H1 (cell line): Measurements from ENCODE around the gene LFNG. TPM values are rescaled to one million over a fixed set of nuclear protein-coding genes. Genes with fewer than 3 reads are reported as not detected.
A peak's percentile ranks its signal among the peaks of the same experiment; 100 is the strongest.

Experiments
- CTCF ChIA-PET: fragments of 300-600 bp; sonication (Branson Sonifier 250); formaldehyde crosslinking; loops from one replicate; lab custom pipeline; 2021; ENCODE audit not compliant: partially characterized antibody; lab: Charles Lee
- POLR2A ChIA-PET: fragments of 300-600 bp; sonication (Branson Sonifier 250); formaldehyde crosslinking; loops from one replicate; lab custom pipeline; 2021; ENCODE audit warnings: inconsistent platforms; ENCODE audit not compliant: partially characterized antibody; lab: Charles Lee
- DNase-seq, 2 experiments: peaks; one replicate each; pipeline versions ENCODE4 v3.0.0 to v3.0.0-alpha.2; 2010 to 2022; ENCODE audit warnings: low spot score in 2 of 2, low read depth in 1 of 2, mixed read lengths in 1 of 2
- FAIRE-seq: peaks from 2 replicates; lab custom pipeline; 2011; peaks lifted over from hg19 to GRCh38; lab: Jason Lieb, UNC
- H2AFZ ChIP-seq: 2 replicates; pipeline ENCODE4 v1.8.1; 2012; ENCODE audit warnings: low read length, inconsistent platforms
- H2AK5ac ChIP-seq: 2 replicates; pipeline ENCODE4 v1.6.1; 2013; ENCODE audit warnings: low read depth, low read length
- H2BK120ac ChIP-seq: replicated peaks from 2 replicates; pipeline ENCODE3; 2013; ENCODE audit warnings: low read depth, low read length, inconsistent platforms
- H2BK12ac ChIP-seq: 2 replicates; pipeline ENCODE4 v1.6.1; 2013; ENCODE audit warnings: low read depth, low read length
- H2BK15ac ChIP-seq: 2 replicates; pipeline ENCODE4 v1.6.1; 2013; ENCODE audit warnings: low read length
- H2BK20ac ChIP-seq: 2 replicates; pipeline ENCODE4 v1.6.1; 2013; ENCODE audit warnings: low read length
- H2BK5ac ChIP-seq: 2 replicates; pipeline ENCODE4 v1.6.1; 2013; ENCODE audit warnings: low read depth, low read length
- H3K14ac ChIP-seq: 2 replicates; pipeline ENCODE4 v1.6.1; 2013; ENCODE audit warnings: inconsistent platforms; ENCODE audit not compliant: insufficient read length
- H3K18ac ChIP-seq: 2 replicates; pipeline ENCODE4 v1.6.1; 2013; ENCODE audit warnings: low read length; ENCODE audit errors: extremely low read depth
- H3K23ac ChIP-seq: 2 replicates; pipeline ENCODE4 v1.6.1; 2013; ENCODE audit warnings: inconsistent platforms; ENCODE audit not compliant: insufficient read length
- H3K23me2 ChIP-seq: 2 replicates; pipeline ENCODE4 v1.6.1; 2013; ENCODE audit warnings: low read depth, low read length
- H3K27ac ChIP-seq: 2 replicates; pipeline ENCODE4 v1.6.1; 2011; ENCODE audit warnings: low read depth, low read length, inconsistent platforms
- H3K27me3 ChIP-seq, 4 experiments: replicated peaks in 1 of 4; 1 replicate in 1 of 4; 2 replicates in 3 of 4; pipeline versions ENCODE4 v1.6.1 to v1.8.1; 2011 to 2013; ENCODE audit warnings: low read length in 3 of 4, mild to moderate bottlenecking in 3 of 4, inconsistent platforms in 2 of 4, mixed read lengths in 2 of 4, moderate library complexity in 1 of 4; ENCODE audit not compliant: control insufficient read depth in 3 of 4, insufficient read depth in 3 of 4; ENCODE audit errors: extremely low read depth in 1 of 4
- H3K36me3 ChIP-seq, 4 experiments: 2 replicates each; pipeline versions ENCODE4 v1.6.1 to v1.8.1; 2011 to 2013; ENCODE audit warnings: mild to moderate bottlenecking in 4 of 4, low read length in 3 of 4, moderate library complexity in 2 of 4, control low read depth in 1 of 4, inconsistent platforms in 1 of 4; ENCODE audit not compliant: insufficient read depth in 4 of 4, control insufficient read depth in 2 of 4
- H3K4ac ChIP-seq: replicated peaks from 2 replicates; pipeline ENCODE3; 2013; ENCODE audit warnings: low read length, low read depth, mixed read lengths, inconsistent platforms; ENCODE audit not compliant: insufficient read length
- H3K4me1 ChIP-seq, 4 experiments: replicated peaks in 1 of 4; 1 replicate in 1 of 4; 2 replicates in 3 of 4; pipeline versions ENCODE4 v1.6.1 to v1.8.1; 2011 to 2013; ENCODE audit warnings: low read length in 3 of 4, inconsistent platforms in 2 of 4, mixed read lengths in 1 of 4; ENCODE audit not compliant: insufficient read depth in 4 of 4, control insufficient read depth in 3 of 4
- H3K4me2 ChIP-seq, 2 experiments: 2 replicates each; pipeline versions ENCODE4 v1.6.1 to v1.8.1; 2011 to 2013; ENCODE audit warnings: low read depth in 2 of 2, low read length in 2 of 2, control low read depth in 1 of 2, inconsistent platforms in 1 of 2, mild to moderate bottlenecking in 1 of 2; ENCODE audit not compliant: insufficient read depth in 1 of 2
- H3K4me3 ChIP-seq, 4 experiments: fragments of 200-600, 300-600 bp in 1 of 4; sonication (generic), shearing (Covaris generic), sonication (Bioruptor Twin) in 1 of 4; 2 replicates each; pipeline versions ENCODE4 v1.5.1 to v1.8.1; 2011 to 2016; ENCODE audit warnings: low read length in 4 of 4, low read depth in 3 of 4, control low read depth in 2 of 4, inconsistent platforms in 2 of 4, mild to moderate bottlenecking in 2 of 4, mixed read lengths in 1 of 4, moderate library complexity in 1 of 4; ENCODE audit not compliant: insufficient read depth in 2 of 4; ENCODE audit errors: extremely low read depth in 1 of 4
- H3K56ac ChIP-seq: replicated peaks from 2 replicates; pipeline ENCODE3; 2013; ENCODE audit warnings: low read depth, mild to moderate bottlenecking, mixed read lengths, low read length, inconsistent platforms; ENCODE audit not compliant: insufficient read length
- H3K79me1 ChIP-seq: 2 replicates; pipeline ENCODE4 v1.6.1; 2013; ENCODE audit warnings: low read depth, low read length, control low read depth
- H3K79me2 ChIP-seq, 2 experiments: 2 replicates each; pipeline versions ENCODE4 v1.6.1 to v1.8.1; 2012 to 2013; ENCODE audit warnings: low read length in 2 of 2, mild to moderate bottlenecking in 2 of 2, inconsistent platforms in 1 of 2; ENCODE audit not compliant: insufficient read depth in 2 of 2, control insufficient read depth in 1 of 2
- H3K9ac ChIP-seq, 4 experiments: replicated peaks in 1 of 4; 1 replicate in 1 of 4; 2 replicates in 3 of 4; pipeline versions ENCODE4 v1.6.1 to v1.8.1; 2011 to 2013; ENCODE audit warnings: low read depth in 3 of 4, low read length in 3 of 4, control low read depth in 2 of 4, mild to moderate bottlenecking in 2 of 4, moderate library complexity in 2 of 4, inconsistent platforms in 1 of 4; ENCODE audit errors: extremely low read depth in 1 of 4
- H3K9me3 ChIP-seq, 2 experiments: 2 replicates each; pipeline versions ENCODE4 v1.6.1 to v1.8.1; 2012 to 2013; ENCODE audit warnings: mild to moderate bottlenecking in 2 of 2, moderate library complexity in 2 of 2, control low read depth in 1 of 2, inconsistent platforms in 1 of 2, low read depth in 1 of 2, low read length in 1 of 2, mixed read lengths in 1 of 2; ENCODE audit not compliant: insufficient read depth in 2 of 2
- H4K20me1 ChIP-seq, 2 experiments: replicated peaks in 1 of 2; 2 replicates each; pipeline versions ENCODE3 to v1.8.1; 2011 to 2013; ENCODE audit warnings: inconsistent platforms in 2 of 2, low read length in 2 of 2, mild to moderate bottlenecking in 1 of 2; ENCODE audit not compliant: insufficient read depth in 2 of 2, control insufficient read depth in 1 of 2
- H4K5ac ChIP-seq: 2 replicates; pipeline ENCODE4 v1.6.1; 2013; ENCODE audit warnings: low read length, low read depth, mixed read lengths, inconsistent platforms; ENCODE audit not compliant: insufficient read length
- H4K8ac ChIP-seq: 2 replicates; pipeline ENCODE4 v1.8.0; 2013; ENCODE audit warnings: mild to moderate bottlenecking, moderate library complexity, low read length, inconsistent platforms; ENCODE audit not compliant: insufficient read depth; ENCODE audit errors: extremely low read depth
- H4K91ac ChIP-seq: replicated peaks from 2 replicates; pipeline ENCODE3; 2013; ENCODE audit warnings: low read length, mixed read lengths, inconsistent platforms; ENCODE audit not compliant: insufficient read length
- CREB1 ChIP-seq: IDR thresholded peaks from 2 replicates; pipeline ENCODE4 v1.6.1; 2012; ENCODE audit warnings: inconsistent platforms
- KDM1A ChIP-seq: fragments of 200-600, 300-600 bp; sonication (generic); IDR thresholded peaks from 2 replicates; pipeline ENCODE4 v1.7.1; 2016; ENCODE audit warnings: mild to moderate bottlenecking, low read length, borderline replicate concordance
- KDM4A ChIP-seq: IDR thresholded peaks from one replicate; pipeline ENCODE4 v1.7.1; 2012; ENCODE audit warnings: low read depth, mild to moderate bottlenecking, moderate library complexity, low read length, inconsistent platforms; ENCODE audit not compliant: severe bottlenecking
- NRF1 ChIP-seq: IDR thresholded peaks from 2 replicates; pipeline ENCODE4 v1.6.1; 2011; ENCODE audit warnings: mild to moderate bottlenecking, low read depth, low read length, improper control_type of control experiment
- POLR2AphosphoS5 ChIP-seq: IDR thresholded peaks from 2 replicates; pipeline ENCODE4 v1.6.1; 2011; ENCODE audit warnings: low read depth, low read length
- RAD21 ChIP-seq, 2 experiments: IDR thresholded peaks in 1 of 2; conservative IDR thresholded peaks in 1 of 2; 2 replicates each; pipeline ENCODE4 v1.6.1; 2011; ENCODE audit warnings: low read depth in 2 of 2, low read length in 2 of 2, improper control_type of control experiment in 1 of 2, inconsistent platforms in 1 of 2, mild to moderate bottlenecking in 1 of 2, moderate library complexity in 1 of 2
- RBBP5 ChIP-seq: IDR thresholded peaks from 2 replicates; pipeline ENCODE4 v1.7.1; 2012; ENCODE audit warnings: low read depth, mild to moderate bottlenecking, inconsistent platforms, low read length, moderate library complexity, borderline replicate concordance
- SIRT6 ChIP-seq: IDR thresholded peaks from one replicate; pipeline ENCODE4 v1.7.1; 2012; ENCODE audit warnings: low read length, inconsistent platforms
- TAF7 ChIP-seq: optimal IDR thresholded peaks from 2 replicates; pipeline ENCODE3; 2011; ENCODE audit warnings: low read depth, mild to moderate bottlenecking, inconsistent platforms, low read length, moderate library complexity, borderline replicate concordance
- TBP ChIP-seq: IDR thresholded peaks from 2 replicates; pipeline ENCODE4 v1.6.1; 2011; ENCODE audit warnings: low read depth, low read length, improper control_type of control experiment
- WGBS, 2 experiments: shearing (Covaris generic) in 1 of 2; methylation state at CpG; one replicate each; pipeline versions ENCODE4 v1.1.6 to v1.1.7; 2013 to 2015; ENCODE audit warnings: low lambda C conversion rate in 2 of 2, mixed read lengths in 2 of 2, inconsistent platforms in 1 of 2, low coverage in 1 of 2, missing lambda C conversion rate in 1 of 2; ENCODE audit not compliant: insufficient replicate concordance in 2 of 2, insufficient coverage in 1 of 2, insufficient read length in 1 of 2; ENCODE audit errors: extremely low coverage in 1 of 2, missing lambda C conversion rate in 1 of 2; 5-methylcytosine and 5-hydroxymethylcytosine counted together
- polyA plus RNA-seq, 7 experiments: library from polyadenylated mRNA; depleted of rRNA in 3 of 7; stranded (reverse) in 5 of 7; unstranded in 2 of 7; fragments of >200 nt in 5 of 7; fragments of 200-250 nt in 2 of 7; gene quantifications; 1 replicate in 5 of 7; 2 replicates in 1 of 7; 4 replicates in 1 of 7; pipeline versions ENCODE4 v1.2.1 to v1.2.3, GENCODE V29; 2011 to 2013; ENCODE audit warnings: missing spikeins in 2 of 7, mixed read lengths in 2 of 7
- total RNA-seq: library from RNA; stranded (reverse); fragmentation: NEBNext Ultra II Directional; extraction: Animal tissue kit (Norgen Biotek cat#: 25700); gene quantifications from 2 replicates; pipeline ENCODE4 v1.2.1, GENCODE V29; 2021

Gene LFNG
- total and polyA plus RNA-seq, 2 of the 8 experiments (the other 6 are each of a cell fraction or from before 2014, with no cell fraction given): 31.6 to 35.6 TPM

- Histone ChIP-seq H3K4me3 (no peak overlapping the region), H3K14ac (no peak overlapping the region), H3K23me2 (peaks cover 16% of the 10 kb centered on the region; the same call in 1 of the 2 replicates), H2BK120ac (peak overlapping the region; percentile 38), H2AFZ (no peak overlapping the region), H3K4ac (peak overlapping the region; percentile 74), H3K27ac (no peak overlapping the region), H2BK12ac (peak overlapping the region; percentile 94; the same call in 1 of the 2 replicates), H2BK5ac (peak overlapping the region; percentile 83; the same call in 1 of the 2 replicates), H4K91ac (peak overlapping the region; percentile 98), H3K9ac (no peak overlapping the region), H4K20me1 (no peaks in the 10 kb centered on the region), H4K8ac (no peak overlapping the region), H2BK20ac (peak overlapping the region; percentile 95; the same call in 1 of the 2 replicates), H2BK15ac (no peak overlapping the region), H3K27me3 (no peaks in the 10 kb centered on the region), H3K79me2 (no peaks in the 10 kb centered on the region), H2AK5ac (peak overlapping the region; percentile 75; the same call in 1 of the 2 replicates), H4K5ac (peak overlapping the region; percentile 72), H3K4me1 (peaks cover 0 to 48% (median 37%) of the 10 kb centered on the region in 4 experiments; a peak in 6 of 7 replicates), H3K18ac (peak overlapping the region; percentile 78), H3K56ac (no peak overlapping the region), H3K36me3 (no peaks in the 10 kb centered on the region), H3K79me1 (no peaks in the 10 kb centered on the region; the same call in 1 of the 2 replicates), H3K23ac (no peak overlapping the region), H3K9me3 (no peaks in the 10 kb centered on the region), H3K4me2 (no peak overlapping the region)
- ChIA-PET POLR2A (interaction anchor here (1.0 to 1.8 kb wide), 5 partner anchors 12 to 29 kb away, joined by 3 to 4 read pairs (median 4); no protein-coding TSS in a partner anchor), CTCF (interaction anchor here (0.6 to 2.5 kb wide), 7 partner anchors 13 to 215 kb away, joined by 3 to 9 read pairs (median 3); no protein-coding TSS in a partner anchor)
- WGBS, 2 experiments: 74% methylated on average over 16 of the region's 25 CpGs; no CpG with 5 or more reads in 1 of the 2 experiments
- TF ChIP-seq RBBP5 (0 out of 2 replicates have a peak, but pooled peaks have one; percentile 33), NRF1 (no peak), TAF7 (no peak), CREB1 (0 out of 2 replicates have a peak, but pooled peaks have one; percentile 14), SIRT6 (no peak), KDM1A (peak; percentile 12; the same call in 1 of the 2 replicates), POLR2AphosphoS5 (no peak), TBP (no peak), RAD21 (IDR thresholded peaks at IDR 0.05 in 1 of 2, conservative IDR thresholded peaks at IDR 0.05 in 1 of 2; ENCODE audit: low read depth in 2 of 2, low read length in 2 of 2) (0 out of 4 replicates have a peak, but pooled peaks of 1 of the 2 experiments have one; percentile 8), KDM4A (no peak)
- no peak for FAIRE-seq
- DNase-seq: no peak
These were observed 23.9 kb upstream of the LFNG start for GRCh38 chr7:2495418-2496299.
